DND-41 (cell line): Measurements from ENCODE around the gene CPNE1.

Experiments
- ATAC-seq: fragments of 200-7000 bp; cut with Tn5 transposase; 3 replicates; pipeline ENCODE4 v1.9.1; 2021; ENCODE audit warnings: low read depth; ENCODE audit not compliant: insufficient read depth
- DNase-seq: peaks from one replicate; pipeline ENCODE4 v3.0.0-alpha.2; 2020
- H2AFZ ChIP-seq: 2 replicates; pipeline ENCODE4 v1.6.0; 2012; ENCODE audit warnings: low read depth, low read length
- H3K27ac ChIP-seq: 2 replicates; pipeline ENCODE4 v1.5.1; 2012; ENCODE audit warnings: low read length, inconsistent platforms
- H3K27me3 ChIP-seq: fragments of 200-600 bp; sonication (generic); 2 replicates; pipeline ENCODE4 v1.6.0; 2012; ENCODE audit warnings: low read length, mild to moderate bottlenecking, inconsistent platforms; ENCODE audit not compliant: insufficient read depth, poor library complexity
- H3K36me3 ChIP-seq: 2 replicates; pipeline ENCODE4 v1.5.1; 2012; ENCODE audit warnings: low read length, inconsistent platforms; ENCODE audit not compliant: insufficient read depth
- H3K4me1 ChIP-seq: 2 replicates; pipeline ENCODE4 v1.5.1; 2012; ENCODE audit warnings: mild to moderate bottlenecking, low read length; ENCODE audit not compliant: insufficient read depth
- H3K4me2 ChIP-seq: 2 replicates; pipeline ENCODE4 v1.6.0; 2012; ENCODE audit warnings: mild to moderate bottlenecking, moderate library complexity, low read length, inconsistent platforms; ENCODE audit not compliant: insufficient read depth
- H3K4me3 ChIP-seq, 2 experiments: fragments of 200-600 bp in 1 of 2; shearing (Covaris generic) in 1 of 2; 2 replicates each; pipeline ENCODE4 v1.5.1; 2012 to 2016; ENCODE audit warnings: inconsistent platforms in 2 of 2, low read length in 2 of 2, mild to moderate bottlenecking in 2 of 2, low read depth in 1 of 2, moderate library complexity in 1 of 2
- H3K79me2 ChIP-seq: 2 replicates; pipeline ENCODE4 v1.6.0; 2012; ENCODE audit warnings: low read length, inconsistent platforms; ENCODE audit not compliant: insufficient read depth
- H3K9ac ChIP-seq: 2 replicates; pipeline ENCODE4 v1.6.0; 2012; ENCODE audit warnings: low read depth, mild to moderate bottlenecking, inconsistent platforms, low read length, moderate library complexity
- H3K9me3 ChIP-seq: 2 replicates; pipeline ENCODE4 v1.5.1; 2012; ENCODE audit warnings: low read length, moderate library complexity, mild to moderate bottlenecking, inconsistent platforms; ENCODE audit not compliant: insufficient read depth, severe bottlenecking
- H4K20me1 ChIP-seq: 2 replicates; pipeline ENCODE4 v1.6.0; 2012; ENCODE audit warnings: low read length; ENCODE audit not compliant: insufficient read depth
- CTCF ChIP-seq: IDR thresholded peaks from 2 replicates; pipeline ENCODE4 v1.5.1; 2012; ENCODE audit warnings: borderline replicate concordance, low read length, moderate library complexity, mild to moderate bottlenecking; ENCODE audit not compliant: poor library complexity, severe bottlenecking; ENCODE audit errors: extremely low read depth
- EZH2 ChIP-seq: IDR thresholded peaks from 3 replicates; pipeline ENCODE4 v1.6.1; 2012; ENCODE audit warnings: borderline replicate concordance, low read depth, mild to moderate bottlenecking, moderate library complexity, low read length, inconsistent platforms; ENCODE audit not compliant: severe bottlenecking

The CPNE1 gene

GRCh38 chr20:35710884-35711587 is 46.3 kb upstream of the CPNE1 start:
- Histone ChIP-seq H3K79me2 (peaks cover 96% of the 10 kb centered on the region), H3K9me3 (no peaks in the 10 kb centered on the region), H3K4me2 (no peak overlapping the region), H3K4me3 (no peak overlapping the region), H3K36me3 (peaks cover 99% of the 10 kb centered on the region), H3K27ac (no peak overlapping the region), H3K4me1 (0 out of 2 replicates have a peak, but pooled peaks cover 3% of the 10 kb centered on the region), H2AFZ (no peak overlapping the region), H4K20me1 (peaks cover 76% of the 10 kb centered on the region), H3K27me3 (no peaks in the 10 kb centered on the region), H3K9ac (no peak overlapping the region)
- ATAC-seq (no peak), DNase-seq (no peak)
- TF ChIP-seq CTCF (no peak), EZH2 (no peak)

GRCh38 chr20:35710039-35710438 is 45.3 kb upstream of the CPNE1 start:
- Histone ChIP-seq H3K36me3 (peaks cover 99% of the 10 kb centered on the region), H3K27ac (no peak overlapping the region), H3K79me2 (peaks cover 94% of the 10 kb centered on the region), H3K4me3 (no peak overlapping the region), H3K4me1 (0 out of 2 replicates have a peak, but pooled peaks cover 3% of the 10 kb centered on the region), H3K9me3 (no peaks in the 10 kb centered on the region), H3K9ac (no peak overlapping the region), H3K27me3 (no peaks in the 10 kb centered on the region), H4K20me1 (peaks cover 76% of the 10 kb centered on the region), H3K4me2 (no peak overlapping the region), H2AFZ (no peak overlapping the region)
- DNase-seq (no peak), ATAC-seq (no peak)
- no peak for TF ChIP-seq CTCF
- no peak for TF ChIP-seq EZH2

GRCh38 chr20:35709259-35709658 is 44.6 kb upstream of the CPNE1 start:
- no peak for DNase-seq
- Histone ChIP-seq H3K27me3 (no peaks in the 10 kb centered on the region), H3K9ac (no peak overlapping the region), H3K4me2 (no peak overlapping the region), H3K36me3 (peaks cover 99% of the 10 kb centered on the region), H2AFZ (no peak overlapping the region), H4K20me1 (peaks cover 77% of the 10 kb centered on the region), H3K4me1 (0 out of 2 replicates have a peak, but pooled peaks cover 3% of the 10 kb centered on the region), H3K79me2 (peaks cover 94% of the 10 kb centered on the region), H3K27ac (no peak overlapping the region), H3K9me3 (no peaks in the 10 kb centered on the region), H3K4me3 (no peak overlapping the region)
- TF ChIP-seq EZH2: no peak
- TF ChIP-seq CTCF: no peak
- no peak for ATAC-seq
